Left lung (tissue), 10 donors: Measurements from ENCODE around the gene OGDHL. TPM values are rescaled to one million over a fixed set of nuclear protein-coding genes. Genes with fewer than 3 reads are reported as not detected.

Source experiments
- ATAC-seq: fragments of 200-7000 bp; cut with Tn5 transposase; one replicate; pipeline ENCODE4 v1.9.1; 2020; ENCODE audit warnings: moderate library complexity
- DNase-seq, 4 donors: peaks; one replicate each; pipeline ENCODE4 v3.0.0-alpha.2; 2013 to 2020
- H3K27ac ChIP-seq, 2 donors: fragments of 200-600 bp; sonication (generic) in 1 of 2; one replicate each; pipeline versions ENCODE4 v1.5.0 to v1.8.0; 2020 to 2021
- H3K27me3 ChIP-seq, 2 donors: fragments of 200-600 bp; sonication (generic) in 1 of 2; one replicate each; pipeline versions ENCODE4 v1.5.0 to v1.8.0; 2020 to 2021
- H3K36me3 ChIP-seq, 2 donors: fragments of 200-600 bp; sonication (generic) in 1 of 2; one replicate each; pipeline versions ENCODE4 v1.5.0 to v1.8.0; 2020 to 2021
- H3K4me1 ChIP-seq, 2 donors: fragments of 200-600 bp; one replicate each; pipeline ENCODE4 v1.8.0; 2021
- H3K4me3 ChIP-seq, 2 donors: fragments of 200-600 bp; sonication (generic) in 1 of 2; one replicate each; pipeline versions ENCODE4 v1.5.0 to v1.8.0; 2020 to 2021; ENCODE audit warnings: mild to moderate bottlenecking in 1 of 2
- H3K9me3 ChIP-seq, 2 donors: fragments of 200-600 bp; sonication (generic) in 1 of 2; one replicate each; pipeline versions ENCODE4 v1.5.0 to v1.8.0; 2020 to 2021
- intact Hi-C, 2 donors: fragments of 100-400 bp; cut with DNase I; formaldehyde crosslinking; loops; one replicate each; pipeline versions ENCODE4 v1.11.2 to v1.14.2; 2022
- polyA plus RNA-seq, 6 donors: library from polyadenylated mRNA; unstranded; fragments of 120-200 nt; gene quantifications; one replicate each; pipeline ENCODE4 v1.2.1, GENCODE V29; 2013; ENCODE audit not compliant: insufficient read length in 6 of 6
- total RNA-seq, 2 donors: library from RNA; stranded (reverse); fragmentation: NEBNext Ultra II Directional; extraction: Animal tissue kit (Norgen Biotek cat#: 25700); gene quantifications; one replicate each; pipeline ENCODE4 v1.2.1, GENCODE V29; 2021
- TF ChIP-seq, protein P1 (sequence below), 2 donors: fragments of 200-600 bp; sonication (generic) in 1 of 2; IDR thresholded peaks; one replicate each; pipeline versions ENCODE4 v1.5.0 to v1.8.0; 2021; ENCODE audit warnings: antibody characterized with exemption in 2 of 2
- donor health status: DM: no; HTN: yes; CAD: no.
- donor health status: DM: no; HTN: no; CAD: no.

Gene OGDHL
- total and polyA plus RNA-seq, 8 donors, result 0.39 to 1.1 (median 0.87) TPM

DNA sequence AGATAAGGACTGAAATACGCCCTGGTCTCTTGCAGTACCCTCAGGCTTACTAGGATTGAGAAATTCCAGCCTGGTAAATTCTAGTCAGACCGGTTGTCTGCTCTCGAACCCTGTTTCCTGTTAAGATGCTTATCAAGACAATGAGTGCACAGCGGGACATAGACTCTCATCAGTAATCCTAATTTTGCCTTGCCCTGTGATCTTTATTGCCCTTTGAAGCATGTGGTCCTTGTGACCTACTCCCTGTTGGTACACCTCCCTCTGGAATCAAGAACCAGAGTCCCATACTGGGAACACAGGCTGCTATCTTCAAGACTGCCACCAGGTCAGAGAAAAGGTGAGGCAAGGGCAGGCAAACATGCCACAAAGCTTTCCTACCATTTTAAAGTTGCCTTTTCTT lies 75.5 kb downstream of the OGDHL start:
- no peaks in the 10 kb centered on the region for H3K4me1 ChIP-seq
- no peak overlapping the region for H3K27ac ChIP-seq
- no peak for ATAC-seq
- H3K36me3 ChIP-seq, result no peaks in the 10 kb centered on the region
- no peak for DNase-seq
- peaks cover 33 to 50% of the 10 kb centered on the region in 2 donors for H3K27me3 ChIP-seq
- intact Hi-C loops, result no loop called here
- TF ChIP-seq, protein P1, sequence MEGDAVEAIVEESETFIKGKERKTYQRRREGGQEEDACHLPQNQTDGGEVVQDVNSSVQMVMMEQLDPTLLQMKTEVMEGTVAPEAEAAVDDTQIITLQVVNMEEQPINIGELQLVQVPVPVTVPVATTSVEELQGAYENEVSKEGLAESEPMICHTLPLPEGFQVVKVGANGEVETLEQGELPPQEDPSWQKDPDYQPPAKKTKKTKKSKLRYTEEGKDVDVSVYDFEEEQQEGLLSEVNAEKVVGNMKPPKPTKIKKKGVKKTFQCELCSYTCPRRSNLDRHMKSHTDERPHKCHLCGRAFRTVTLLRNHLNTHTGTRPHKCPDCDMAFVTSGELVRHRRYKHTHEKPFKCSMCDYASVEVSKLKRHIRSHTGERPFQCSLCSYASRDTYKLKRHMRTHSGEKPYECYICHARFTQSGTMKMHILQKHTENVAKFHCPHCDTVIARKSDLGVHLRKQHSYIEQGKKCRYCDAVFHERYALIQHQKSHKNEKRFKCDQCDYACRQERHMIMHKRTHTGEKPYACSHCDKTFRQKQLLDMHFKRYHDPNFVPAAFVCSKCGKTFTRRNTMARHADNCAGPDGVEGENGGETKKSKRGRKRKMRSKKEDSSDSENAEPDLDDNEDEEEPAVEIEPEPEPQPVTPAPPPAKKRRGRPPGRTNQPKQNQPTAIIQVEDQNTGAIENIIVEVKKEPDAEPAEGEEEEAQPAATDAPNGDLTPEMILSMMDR (IDR thresholded peaks at IDR 0.05), result no peak
- no peak overlapping the region for H3K4me3 ChIP-seq
- H3K9me3 ChIP-seq, result peaks cover 0 to 20% of the 10 kb centered on the region in 2 donors

Other genes with a start within 250 kb of the OGDHL start
- gene ERCC6, start 223.2 kb downstream of the OGDHL start, total RNA-seq, result 10 to 100 TPM; 18.4 to 19.8 TPM
- 10 to 100 TPM; 16.5 to 26.6 (median 18.8) TPM for gene ERCC6, start 223.2 kb downstream of the OGDHL start, polyA plus RNA-seq
- gene SLC18A3, start 152.0 kb downstream of the OGDHL start, total RNA-seq, result not detected
- not detected for gene SLC18A3, start 152.0 kb downstream of the OGDHL start, polyA plus RNA-seq
- not detected for gene CHAT, start 148.3 kb downstream of the OGDHL start, total RNA-seq
- not detected for gene CHAT, start 148.3 kb downstream of the OGDHL start, polyA plus RNA-seq
- gene C10orf53, start 82.7 kb downstream of the OGDHL start, total RNA-seq, result not detected
- not detected for gene C10orf53, start 82.7 kb downstream of the OGDHL start, polyA plus RNA-seq
- 10 to 100 TPM; 21.5 to 23.6 TPM for gene PARG, start 179.7 kb upstream of the OGDHL start, total RNA-seq
- 10 to 100 TPM; 27.8 to 34.4 (median 31.1) TPM for gene PARG, start 179.7 kb upstream of the OGDHL start, polyA plus RNA-seq
- gene TIMM23B, start 179.7 kb upstream of the OGDHL start, total RNA-seq, result 10 to 100 TPM in 1 of 2 donors, 1 to 10 TPM in 1; 9.6 to 15.5 TPM
- 10 to 100 TPM; 15.7 to 20.5 (median 19.4) TPM for gene TIMM23B, start 179.7 kb upstream of the OGDHL start, polyA plus RNA-seq
- 10 to 100 TPM in 1 of 2 donors, 1 to 10 TPM in 1; 6.0 to 12.9 TPM for gene AGAP6, start 226.1 kb upstream of the OGDHL start, total RNA-seq
- gene AGAP6, start 226.1 kb upstream of the OGDHL start, polyA plus RNA-seq, result 10 to 100 TPM; 25.1 to 38.6 (median 29.0) TPM